Vagina (tissue), 2 donors: Measurements from ENCODE around the gene AJUBA. TPM values are rescaled to one million over a fixed set of nuclear protein-coding genes. Genes with fewer than 3 reads are reported as not detected.

Source experiments
- DNase-seq, 2 donors: peaks; one replicate each; pipeline ENCODE4 v3.0.0-alpha.2; 2017; ENCODE audit errors: extremely low spot score in 2 of 2
- H3K27ac ChIP-seq: fragments of 200-600 bp; sonication (generic); one replicate; pipeline ENCODE4 v1.5.1; 2019
- H3K27me3 ChIP-seq: fragments of 200-600 bp; sonication (generic); one replicate; pipeline ENCODE4 v1.5.1; 2019
- H3K36me3 ChIP-seq, 2 donors: fragments of 200-600 bp; sonication (generic); one replicate each; pipeline ENCODE4 v1.5.1; 2017 to 2019
- H3K4me1 ChIP-seq: fragments of 200-600 bp; sonication (generic); one replicate; pipeline ENCODE4 v1.5.1; 2019
- H3K4me3 ChIP-seq, 2 donors: fragments of 200-600 bp; sonication (generic); 1 replicate in 1 of 2; 2 replicates in 1 of 2; pipeline ENCODE4 v1.5.1; 2016 to 2019
- H3K9me3 ChIP-seq: fragments of 200-600 bp; sonication (generic); one replicate; pipeline ENCODE4 v1.5.1; 2019
- POLR2A ChIP-seq, 2 donors: fragments of 450-650 bp; IDR thresholded peaks; one replicate each; pipeline ENCODE4 v1.6.1; 2017; ENCODE audit warnings: antibody characterized with exemption in 2 of 2, mild to moderate bottlenecking in 2 of 2, moderate library complexity in 2 of 2
- POLR2AphosphoS5 ChIP-seq, 2 donors: sonication (generic); formaldehyde crosslinking; IDR thresholded peaks; one replicate each; pipeline ENCODE4 v1.9.0; 2017; ENCODE audit warnings: antibody characterized with exemption in 2 of 2, mild to moderate bottlenecking in 2 of 2, low read depth in 1 of 2; ENCODE audit not compliant: insufficient read depth in 1 of 2
- intact Hi-C: fragments of 100-400 bp; cut with DNase I; formaldehyde crosslinking; loops from one replicate; pipeline ENCODE4 v1.15.1; 2023
- total RNA-seq: library from RNA; depleted of rRNA; stranded (reverse); fragments of >200 nt; gene quantifications from one replicate; pipeline ENCODE4 v1.2.3, GENCODE V29; 2016
- TF ChIP-seq, protein P1 (sequence below), 3 experiments: fragments of 450-650 bp in 2 of 3; fragments of 200-600 bp in 1 of 3; sonication (generic) in 1 of 3; IDR thresholded peaks; one replicate each; pipeline ENCODE4 v1.5.1; 2017 to 2019; ENCODE audit warnings: antibody characterized with exemption in 3 of 3, mild to moderate bottlenecking in 2 of 3, moderate library complexity in 2 of 3

The AJUBA gene
- total RNA-seq, 1 donor from 2014 or later: 21.9 TPM

GRCh38 chr14:22945642-22946041 is 36.7 kb downstream of the AJUBA start:
- Histone ChIP-seq H3K4me3 (no peak overlapping the region), H3K27ac (no peak overlapping the region), H3K36me3 (peaks cover 0 to 30% of the 10 kb centered on the region in 2 donors), H3K27me3 (no peaks in the 10 kb centered on the region), H3K4me1 (no peaks in the 10 kb centered on the region), H3K9me3 (no peaks in the 10 kb centered on the region)
- no peak for DNase-seq
- no peak for TF ChIP-seq POLR2A (IDR thresholded peaks at IDR 0.05)
- TF ChIP-seq, protein P1, sequence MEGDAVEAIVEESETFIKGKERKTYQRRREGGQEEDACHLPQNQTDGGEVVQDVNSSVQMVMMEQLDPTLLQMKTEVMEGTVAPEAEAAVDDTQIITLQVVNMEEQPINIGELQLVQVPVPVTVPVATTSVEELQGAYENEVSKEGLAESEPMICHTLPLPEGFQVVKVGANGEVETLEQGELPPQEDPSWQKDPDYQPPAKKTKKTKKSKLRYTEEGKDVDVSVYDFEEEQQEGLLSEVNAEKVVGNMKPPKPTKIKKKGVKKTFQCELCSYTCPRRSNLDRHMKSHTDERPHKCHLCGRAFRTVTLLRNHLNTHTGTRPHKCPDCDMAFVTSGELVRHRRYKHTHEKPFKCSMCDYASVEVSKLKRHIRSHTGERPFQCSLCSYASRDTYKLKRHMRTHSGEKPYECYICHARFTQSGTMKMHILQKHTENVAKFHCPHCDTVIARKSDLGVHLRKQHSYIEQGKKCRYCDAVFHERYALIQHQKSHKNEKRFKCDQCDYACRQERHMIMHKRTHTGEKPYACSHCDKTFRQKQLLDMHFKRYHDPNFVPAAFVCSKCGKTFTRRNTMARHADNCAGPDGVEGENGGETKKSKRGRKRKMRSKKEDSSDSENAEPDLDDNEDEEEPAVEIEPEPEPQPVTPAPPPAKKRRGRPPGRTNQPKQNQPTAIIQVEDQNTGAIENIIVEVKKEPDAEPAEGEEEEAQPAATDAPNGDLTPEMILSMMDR (IDR thresholded peaks at IDR 0.05): no peak
- TF ChIP-seq POLR2AphosphoS5 (IDR thresholded peaks at IDR 0.05; ENCODE audit: insufficient read depth in 1 of 2, low read depth in 1 of 2): no peak
- intact Hi-C loops: no loop called here

DNA sequence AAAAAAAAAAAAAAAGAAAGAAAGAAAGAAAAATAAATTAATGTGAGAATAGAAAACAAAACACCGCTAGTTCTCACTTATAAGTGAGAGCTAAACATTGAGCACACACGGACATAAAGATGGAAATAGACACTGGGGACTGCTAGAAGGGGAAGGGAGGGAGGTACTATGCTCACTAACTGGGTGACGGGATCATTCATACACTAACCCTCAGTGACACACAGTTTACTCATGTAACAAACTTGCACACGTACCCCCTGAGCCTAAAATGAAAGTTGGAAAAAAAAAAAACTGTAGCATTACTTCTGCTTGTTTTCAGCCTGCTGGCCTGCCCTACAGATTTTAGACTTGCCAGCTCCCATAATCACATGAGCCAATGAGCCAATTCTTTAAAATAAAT is 42.7 kb downstream of the AJUBA start:
- no peaks in the 10 kb centered on the region for H3K36me3 ChIP-seq
- H3K4me1 ChIP-seq: no peaks in the 10 kb centered on the region
- intact Hi-C loops: no loop called here
- TF ChIP-seq POLR2AphosphoS5 (IDR thresholded peaks at IDR 0.05; ENCODE audit: insufficient read depth in 1 of 2, low read depth in 1 of 2) (no peak), POLR2A (IDR thresholded peaks at IDR 0.05) (no peak)
- TF ChIP-seq, protein P1 (IDR thresholded peaks at IDR 0.05): no peak
- no peak for DNase-seq
- no peaks in the 10 kb centered on the region for H3K9me3 ChIP-seq
- no peaks in the 10 kb centered on the region for H3K27me3 ChIP-seq
- no peak overlapping the region for H3K27ac ChIP-seq
- H3K4me3 ChIP-seq: no peak overlapping the region

DNA sequence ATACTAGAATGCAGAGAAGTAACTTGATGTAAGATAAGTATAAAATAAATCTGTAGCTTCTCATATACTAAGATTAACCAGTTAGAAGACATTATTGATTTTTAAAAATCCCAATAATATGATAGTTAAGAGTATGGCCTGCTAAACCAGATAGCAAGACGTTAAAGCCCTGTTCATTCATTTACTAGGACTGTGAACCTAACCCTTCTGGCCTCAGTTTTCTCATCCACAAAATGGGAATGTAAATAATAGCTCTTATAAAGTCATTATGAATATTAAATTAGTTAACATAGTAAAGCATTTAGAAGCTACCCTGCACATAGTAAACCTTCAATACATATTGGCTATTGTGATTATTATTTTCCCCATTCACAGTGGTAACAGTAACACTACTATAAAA is 47.2 kb downstream of the AJUBA start:
- no peak overlapping the region for H3K27ac ChIP-seq
- no peak for TF ChIP-seq POLR2AphosphoS5 (IDR thresholded peaks at IDR 0.05; ENCODE audit: insufficient read depth in 1 of 2, low read depth in 1 of 2)
- TF ChIP-seq, protein P1 (IDR thresholded peaks at IDR 0.05): no peak
- H3K4me3 ChIP-seq: no peak overlapping the region
- H3K4me1 ChIP-seq: peaks cover 5% of the 10 kb centered on the region
- intact Hi-C loops: no loop called here
- H3K9me3 ChIP-seq: no peaks in the 10 kb centered on the region
- H3K27me3 ChIP-seq: no peaks in the 10 kb centered on the region
- no peak for DNase-seq
- H3K36me3 ChIP-seq: no peaks in the 10 kb centered on the region

DNA sequence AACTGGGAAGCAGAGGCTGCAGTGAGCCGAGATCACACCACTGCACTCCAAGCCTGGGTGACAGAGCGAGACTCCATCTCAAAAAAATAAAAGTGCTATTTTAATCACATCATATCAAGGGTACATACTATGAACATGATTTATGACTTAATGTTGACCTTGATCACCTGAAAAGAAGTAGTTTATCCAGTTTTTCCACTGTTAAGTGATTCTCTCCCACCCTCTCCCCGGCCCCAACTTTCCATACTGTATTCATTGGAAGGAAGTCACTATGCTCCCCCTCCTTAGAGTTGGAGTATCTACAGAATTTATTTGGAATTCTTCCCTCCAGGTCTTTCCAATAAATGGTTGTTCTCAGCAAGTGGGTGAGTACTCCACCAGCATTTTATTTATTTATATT is 50.2 kb downstream of the AJUBA start:
- no peak for DNase-seq
- no peak overlapping the region for H3K4me3 ChIP-seq
- TF ChIP-seq POLR2A (IDR thresholded peaks at IDR 0.05): no peak
- TF ChIP-seq POLR2AphosphoS5 (IDR thresholded peaks at IDR 0.05; ENCODE audit: insufficient read depth in 1 of 2, low read depth in 1 of 2): no peak
- TF ChIP-seq, protein P1 (IDR thresholded peaks at IDR 0.05): no peak
- peaks cover 20% of the 10 kb centered on the region for H3K4me1 ChIP-seq
- no peaks in the 10 kb centered on the region for H3K9me3 ChIP-seq
- H3K27me3 ChIP-seq: no peaks in the 10 kb centered on the region
- no peaks in the 10 kb centered on the region for H3K36me3 ChIP-seq
- intact Hi-C loops: loop anchor here (5.0 kb wide), 1 partner anchor 50 kb away; the partner anchor contains the start of gene AJUBA
- H3K27ac ChIP-seq: no peak overlapping the region

DNA sequence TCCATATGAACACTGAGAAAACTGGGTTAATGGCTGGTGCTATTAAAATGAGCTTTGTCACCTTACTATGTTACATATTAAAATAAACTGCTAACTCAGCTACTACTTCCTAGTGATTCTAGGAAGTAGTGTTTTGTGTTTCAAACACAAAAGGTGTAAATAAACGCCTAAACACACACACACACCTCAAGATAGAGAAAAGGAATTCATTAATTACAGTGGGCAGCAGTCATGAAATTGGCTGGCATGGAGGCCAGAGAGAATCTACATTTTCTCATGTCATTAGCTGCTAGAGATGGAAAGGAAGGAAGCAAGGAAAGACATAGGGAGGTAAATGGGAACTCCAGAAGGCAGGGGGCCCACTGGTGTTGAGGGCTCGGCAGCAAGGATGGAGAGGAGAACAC is 52.4 kb downstream of the AJUBA start:
- no peaks in the 10 kb centered on the region for H3K27me3 ChIP-seq
- H3K4me3 ChIP-seq: peak overlapping the region; percentile 17 to 92
- DNase-seq: no peak
- intact Hi-C loops: loop anchor here (5.0 kb wide), 1 partner anchor 52 kb away; the partner anchor contains the start of gene AJUBA
- H3K9me3 ChIP-seq: no peaks in the 10 kb centered on the region
- peaks cover 0 to 11% of the 10 kb centered on the region in 2 donors for H3K36me3 ChIP-seq
- H3K27ac ChIP-seq: peak overlapping the region; percentile 91
- TF ChIP-seq POLR2AphosphoS5 (IDR thresholded peaks at IDR 0.05; ENCODE audit: insufficient read depth in 1 of 2, low read depth in 1 of 2) (no peak), POLR2A (IDR thresholded peaks at IDR 0.05) (no peak)
- TF ChIP-seq, protein P1 (IDR thresholded peaks at IDR 0.05): no peak
- H3K4me1 ChIP-seq: peaks cover 30% of the 10 kb centered on the region
